Testis (tissue), 2 donors: ENCODE results near the gene TMEM273.

Experiments used
- POLR2A ChIP-seq: fragments of 450-650 bp; IDR thresholded peaks from one replicate; pipeline ENCODE4 v1.6.1; 2017; ENCODE audit warnings: antibody characterized with exemption, mild to moderate bottlenecking, moderate library complexity
- TF ChIP-seq, protein P1 (sequence below), 3 experiments: fragments of 450-650 bp in 2 of 3; fragments of 200-600 bp in 1 of 3; sonication (generic) in 1 of 3; IDR thresholded peaks; one replicate each; pipeline ENCODE4 v1.5.1; 2016 to 2019; ENCODE audit warnings: antibody characterized with exemption in 3 of 3, mild to moderate bottlenecking in 2 of 3, moderate library complexity in 1 of 3

DNA sequence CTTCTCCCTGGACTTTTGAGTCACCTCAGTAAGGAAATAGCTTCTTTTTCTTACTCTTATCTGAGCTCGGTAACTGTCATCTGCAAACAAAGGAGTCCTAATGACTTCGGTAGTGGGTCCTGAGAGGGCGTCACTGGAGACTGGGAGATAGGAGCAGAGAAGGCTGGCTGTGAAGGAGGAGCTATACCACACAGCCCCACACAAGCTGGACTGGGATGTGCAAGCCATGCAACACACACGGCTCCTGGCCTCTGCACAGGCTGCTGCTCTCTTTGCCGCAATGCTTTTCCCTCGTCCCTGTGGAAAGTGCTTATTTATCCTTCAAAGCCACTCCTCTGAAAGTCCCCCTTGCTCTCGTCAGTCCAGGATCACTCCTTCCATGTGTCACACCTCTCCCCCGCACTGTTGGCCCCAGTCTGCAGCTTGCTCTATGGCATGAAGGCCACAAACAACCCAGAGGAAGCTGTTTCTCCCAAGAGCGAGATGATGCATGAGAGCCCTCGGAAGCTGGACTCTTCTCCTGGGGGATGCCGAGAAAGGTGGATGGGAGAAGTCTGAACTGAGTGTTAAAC, 14.9 kb downstream of the TMEM273 start:
- TF ChIP-seq, protein P1, sequence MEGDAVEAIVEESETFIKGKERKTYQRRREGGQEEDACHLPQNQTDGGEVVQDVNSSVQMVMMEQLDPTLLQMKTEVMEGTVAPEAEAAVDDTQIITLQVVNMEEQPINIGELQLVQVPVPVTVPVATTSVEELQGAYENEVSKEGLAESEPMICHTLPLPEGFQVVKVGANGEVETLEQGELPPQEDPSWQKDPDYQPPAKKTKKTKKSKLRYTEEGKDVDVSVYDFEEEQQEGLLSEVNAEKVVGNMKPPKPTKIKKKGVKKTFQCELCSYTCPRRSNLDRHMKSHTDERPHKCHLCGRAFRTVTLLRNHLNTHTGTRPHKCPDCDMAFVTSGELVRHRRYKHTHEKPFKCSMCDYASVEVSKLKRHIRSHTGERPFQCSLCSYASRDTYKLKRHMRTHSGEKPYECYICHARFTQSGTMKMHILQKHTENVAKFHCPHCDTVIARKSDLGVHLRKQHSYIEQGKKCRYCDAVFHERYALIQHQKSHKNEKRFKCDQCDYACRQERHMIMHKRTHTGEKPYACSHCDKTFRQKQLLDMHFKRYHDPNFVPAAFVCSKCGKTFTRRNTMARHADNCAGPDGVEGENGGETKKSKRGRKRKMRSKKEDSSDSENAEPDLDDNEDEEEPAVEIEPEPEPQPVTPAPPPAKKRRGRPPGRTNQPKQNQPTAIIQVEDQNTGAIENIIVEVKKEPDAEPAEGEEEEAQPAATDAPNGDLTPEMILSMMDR (IDR thresholded peaks at IDR 0.05) = no peak
- no peak for TF ChIP-seq POLR2A
